ENCODE results near the gene FURIN.
"Not testable (repeated sequence)": the region's sequence is repeated elsewhere in the genome, so short reads cannot be mapped to it uniquely, and the experiment has no call there.

Gene FURIN

GRCh38 chr15:90870354-90871138 lies 2.2 kb downstream of the FURIN start:
- DNase-seq (ENCODE audit: low spot score), result no peak

- no peak for DNase-seq (ENCODE audit: low spot score)
Measured at GRCh38 chr15:90871139-90871715, 2.8 kb downstream of the FURIN start.

- DNase-seq (ENCODE audit: low spot score), result no peak
Measured at GRCh38 chr15:90871716-90872485, 3.5 kb downstream of the FURIN start.

- DNase-seq (ENCODE audit: low spot score), result no peak
Measured at GRCh38 chr15:90872486-90873184, 4.2 kb downstream of the FURIN start.

GRCh38 chr15:90873488-90873997 lies 5.2 kb downstream of the FURIN start:
- no peak for DNase-seq (ENCODE audit: low spot score)

GRCh38 chr15:90873998-90874605 lies 5.7 kb downstream of the FURIN start:
- no peak for DNase-seq (ENCODE audit: low spot score)

GRCh38 chr15:90874986-90875385 lies 6.6 kb downstream of the FURIN start:
- not testable (repeated sequence) for DNase-seq (ENCODE audit: low spot score)

- no peak for DNase-seq (ENCODE audit: low spot score)
Measured at GRCh38 chr15:90875549-90875981, 7.2 kb downstream of the FURIN start.

GRCh38 chr15:90876046-90876445 lies 7.7 kb downstream of the FURIN start:
- DNase-seq (ENCODE audit: low spot score), result no peak

GRCh38 chr15:90876512-90877170 lies 8.3 kb downstream of the FURIN start:
- DNase-seq (ENCODE audit: low spot score), result no peak

GRCh38 chr15:90877315-90877714 lies 8.9 kb downstream of the FURIN start:
- DNase-seq (ENCODE audit: low spot score), result no peak

GRCh38 chr15:90877996-90878395 lies 9.6 kb downstream of the FURIN start:
- DNase-seq (ENCODE audit: low spot score), result no peak

GRCh38 chr15:90878660-90879059 lies 10.3 kb downstream of the FURIN start:
- DNase-seq (ENCODE audit: low spot score), result no peak

GRCh38 chr15:90879730-90880366 lies 11.5 kb downstream of the FURIN start:
- DNase-seq (ENCODE audit: low spot score), result no peak

- DNase-seq (ENCODE audit: low spot score), result no peak
Measured at GRCh38 chr15:90880381-90881145, 12.2 kb downstream of the FURIN start.

- no peak for DNase-seq (ENCODE audit: low spot score)
Measured at GRCh38 chr15:90881181-90881977, 13.0 kb downstream of the FURIN start.

GRCh38 chr15:90881978-90882721 lies 13.8 kb downstream of the FURIN start:
- DNase-seq (ENCODE audit: low spot score), result no peak

- DNase-seq (ENCODE audit: low spot score), result no peak
Measured at GRCh38 chr15:90882781-90883525, 14.6 kb downstream of the FURIN start.
